NCI-H128 (cell line): ENCODE results near the gene SOX11.
"Not testable (repeated sequence)": the region's sequence is repeated elsewhere in the genome, so short reads cannot be mapped to it uniquely, and the experiment has no call there.

Experiments used
- DNase-seq: peaks from one replicate; lab custom pipeline; 2025; ENCODE audit not compliant: unreplicated experiment; lab: John Stamatoyannopoulos, UW

The SOX11 gene

DNA sequence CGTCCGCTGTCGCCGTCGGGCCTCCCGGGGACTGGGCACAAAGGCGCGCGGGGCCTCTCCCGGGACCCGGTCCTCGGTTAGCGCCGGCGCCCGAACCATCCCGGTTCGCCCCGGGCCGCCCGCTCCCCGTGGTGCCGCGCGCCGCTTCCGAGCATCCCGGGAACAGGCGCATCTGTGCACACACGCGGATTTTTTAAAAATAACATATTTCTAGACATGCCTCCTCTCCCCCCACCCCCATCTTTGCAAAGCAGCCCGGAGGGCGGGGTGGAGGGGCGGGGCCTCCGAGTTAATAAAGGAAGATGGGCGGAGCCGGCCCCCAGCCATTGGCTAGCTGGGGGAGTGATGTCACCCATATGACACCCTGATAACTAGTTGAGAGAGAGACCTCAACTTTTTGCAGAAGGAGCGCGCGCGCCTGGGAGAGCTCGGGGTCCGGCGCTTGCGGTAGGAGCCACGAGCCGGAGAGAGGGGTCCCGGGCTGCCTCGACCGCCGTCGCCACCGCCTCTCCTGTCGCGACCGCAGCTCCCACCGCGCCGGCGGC lies at the start of gene SOX11:
TSS of gene SOX11 (plus strand) at position 400 of the 545 bp plus-strand sequence. CDS start 338 bp downstream, outside the sequence.
- DNase-seq, result peak; percentile 92

DNA sequence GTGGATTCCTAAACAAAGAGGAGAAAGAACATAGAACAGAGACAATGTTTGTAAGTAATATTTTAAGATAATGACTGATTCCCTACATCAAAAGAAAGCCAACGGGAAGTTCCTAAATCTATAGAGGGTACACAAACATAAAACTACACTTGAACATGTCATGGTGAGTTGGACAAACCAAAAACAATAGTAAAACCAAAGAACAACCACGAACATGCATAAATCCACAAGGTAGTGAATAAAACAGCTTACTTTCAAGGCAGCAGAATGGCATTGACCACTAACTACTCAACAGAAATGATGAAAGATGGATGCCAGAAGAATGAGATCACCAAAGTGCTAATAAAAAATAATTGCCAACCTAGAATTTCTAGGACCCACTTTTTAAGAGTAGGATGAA lies 39.5 kb upstream of the SOX11 start:
- not testable (repeated sequence) for DNase-seq

DNA sequence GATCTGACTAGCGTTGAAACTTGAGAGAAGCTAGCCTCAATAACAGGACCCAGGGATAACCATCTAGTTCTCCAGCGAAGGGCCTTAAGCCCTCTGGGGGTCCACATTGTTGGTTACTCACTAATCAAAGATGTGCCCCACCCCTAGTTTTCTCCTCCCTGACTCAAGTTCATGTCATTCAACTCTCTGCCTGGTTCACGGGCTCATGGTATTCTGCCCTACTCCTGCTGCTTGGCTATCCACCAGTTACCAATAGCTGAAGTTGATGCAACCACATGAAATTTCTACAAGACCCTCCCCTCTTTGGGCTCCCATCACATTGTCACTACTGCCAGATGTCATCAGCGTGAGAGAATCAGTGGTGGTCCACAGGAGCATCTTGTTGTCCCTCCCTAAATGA lies 38.4 kb upstream of the SOX11 start:
- not testable (repeated sequence) for DNase-seq

DNA sequence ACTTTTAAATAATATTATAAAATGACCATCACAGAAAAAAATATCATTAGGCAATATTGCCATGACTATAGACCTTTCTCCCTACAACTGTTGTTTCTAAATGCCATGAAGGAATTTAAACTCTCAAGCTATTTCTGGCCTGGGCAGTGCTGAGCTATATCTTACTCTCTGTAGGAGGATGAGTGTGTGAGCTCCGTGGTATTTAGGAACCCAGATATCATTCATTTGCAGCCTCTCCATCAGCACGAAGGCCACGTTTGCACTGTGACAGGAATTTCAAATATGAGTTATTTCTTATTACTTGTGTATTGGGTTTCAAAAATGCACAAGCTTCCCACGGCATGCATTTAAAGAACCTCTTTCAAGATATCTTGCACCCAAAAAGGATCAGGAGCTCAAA lies 35.0 kb upstream of the SOX11 start:
- no peak for DNase-seq

DNA sequence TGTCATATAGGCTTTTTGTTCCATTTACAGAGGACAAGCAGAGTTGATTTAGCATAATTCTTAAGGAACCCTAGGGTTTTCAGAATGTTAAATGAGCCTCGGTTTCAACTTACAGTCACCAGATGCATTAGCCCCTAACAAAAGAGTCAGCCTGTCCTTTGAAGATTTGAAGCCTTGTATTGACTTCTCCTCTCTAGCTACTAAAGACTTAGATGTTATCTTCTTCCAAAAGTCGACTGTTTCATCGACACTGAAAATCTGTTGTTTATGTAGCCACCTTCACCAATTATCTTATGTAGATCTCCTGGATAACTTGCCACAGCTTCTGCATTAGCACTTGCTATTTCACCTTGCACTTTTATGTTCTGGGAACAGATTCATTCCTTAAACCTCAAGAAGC lies 31.6 kb upstream of the SOX11 start:
- no peak for DNase-seq

DNA sequence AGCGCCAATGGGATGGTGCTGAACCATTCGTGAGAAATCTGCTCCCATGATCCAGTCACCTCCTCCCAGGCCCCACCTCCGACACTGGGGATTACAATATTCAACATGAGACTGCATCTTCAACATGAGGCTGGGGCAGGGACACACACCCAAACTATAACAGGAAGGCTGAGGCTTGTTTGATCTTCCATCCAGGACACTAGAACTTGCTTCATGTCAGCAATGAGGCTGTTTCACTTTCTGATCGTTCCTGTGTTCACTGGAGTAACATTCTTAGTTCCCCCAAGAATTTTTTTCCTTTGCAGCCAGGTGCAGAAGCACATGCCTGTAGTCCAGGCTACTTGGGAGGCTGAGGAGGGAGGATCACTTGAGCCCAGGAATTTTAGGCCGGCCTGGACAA lies 30.8 kb upstream of the SOX11 start:
- no peak for DNase-seq

DNA sequence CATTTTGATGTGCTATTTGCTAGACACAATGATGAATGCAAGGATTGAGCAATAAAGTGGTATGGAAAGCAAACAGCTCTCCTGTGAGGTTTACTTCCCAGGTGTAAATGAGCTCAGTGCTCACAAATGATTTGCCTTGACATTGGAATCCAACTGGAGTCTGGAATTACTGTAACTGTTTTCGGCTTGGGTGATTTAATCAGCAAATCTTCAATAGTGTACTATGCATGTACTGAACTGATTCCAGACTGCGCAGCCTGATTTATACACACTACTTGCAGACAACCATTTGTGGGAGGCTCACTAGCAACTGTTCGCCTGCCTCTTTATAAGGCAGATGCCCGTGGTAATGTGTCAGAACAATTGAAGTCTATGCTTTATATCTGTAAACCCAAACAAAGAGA lies 27.9 kb upstream of the SOX11 start:
- no peak for DNase-seq

DNA sequence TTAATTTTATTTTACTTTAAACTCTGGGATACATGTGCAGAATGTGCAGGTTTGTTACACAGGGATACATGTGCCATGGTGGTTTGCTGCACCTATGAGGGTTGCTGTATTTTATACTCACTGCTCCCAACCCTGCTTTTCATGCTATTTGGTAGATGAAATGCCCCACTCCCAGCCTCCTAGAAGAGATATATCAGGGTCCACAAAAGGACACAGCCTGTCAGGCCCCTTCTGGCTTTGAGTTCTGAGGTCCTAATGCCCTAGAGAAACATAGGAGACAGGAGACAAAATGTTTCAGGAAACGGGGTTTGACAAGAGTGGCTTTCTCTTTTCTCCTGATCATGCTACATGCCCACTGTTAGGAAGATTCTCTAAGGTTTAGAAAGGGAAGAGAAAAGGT lies 27.1 kb upstream of the SOX11 start:
- DNase-seq, result no peak

DNA sequence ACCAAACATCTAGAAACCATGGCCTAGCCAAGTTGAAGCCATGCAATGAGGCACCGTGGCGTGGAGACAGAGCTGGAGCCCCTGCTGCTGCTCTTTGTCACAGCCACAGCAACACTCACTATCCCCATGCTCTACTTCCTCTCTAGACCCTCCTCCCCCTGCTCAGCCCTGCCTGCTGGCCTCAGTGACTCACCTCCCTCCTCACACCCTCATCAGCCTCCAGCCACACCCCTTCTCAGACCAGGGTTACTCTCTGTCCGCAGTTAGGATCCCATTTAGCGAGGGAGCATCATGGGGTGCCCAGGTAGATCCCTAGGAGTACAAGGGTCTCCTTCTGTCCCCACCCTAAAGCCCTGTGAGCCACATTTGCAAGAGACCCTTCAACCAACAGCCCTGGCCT lies 25.4 kb upstream of the SOX11 start:
- no peak for DNase-seq

DNA sequence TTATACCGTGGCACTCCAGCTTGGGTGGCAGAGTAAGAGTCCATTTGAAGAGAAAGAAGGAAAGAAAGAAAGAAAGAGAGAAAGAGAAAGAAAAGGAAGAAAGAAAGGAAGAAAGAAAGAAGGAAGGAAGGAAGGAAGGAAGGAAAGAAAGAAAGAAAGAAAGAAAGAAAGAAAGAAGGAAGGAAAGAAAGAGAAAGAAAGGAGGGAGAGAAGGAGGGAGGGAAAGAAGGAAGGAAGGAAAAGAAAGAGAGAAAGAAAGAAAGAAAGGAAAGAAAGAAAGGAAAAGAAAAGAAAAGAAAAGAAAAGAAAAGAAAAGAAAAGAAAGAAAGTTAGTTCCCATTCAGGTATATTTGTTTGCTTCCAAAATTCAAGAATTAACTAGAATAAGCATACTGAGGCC lies 24.5 kb upstream of the SOX11 start:
- not testable (repeated sequence) for DNase-seq

DNA sequence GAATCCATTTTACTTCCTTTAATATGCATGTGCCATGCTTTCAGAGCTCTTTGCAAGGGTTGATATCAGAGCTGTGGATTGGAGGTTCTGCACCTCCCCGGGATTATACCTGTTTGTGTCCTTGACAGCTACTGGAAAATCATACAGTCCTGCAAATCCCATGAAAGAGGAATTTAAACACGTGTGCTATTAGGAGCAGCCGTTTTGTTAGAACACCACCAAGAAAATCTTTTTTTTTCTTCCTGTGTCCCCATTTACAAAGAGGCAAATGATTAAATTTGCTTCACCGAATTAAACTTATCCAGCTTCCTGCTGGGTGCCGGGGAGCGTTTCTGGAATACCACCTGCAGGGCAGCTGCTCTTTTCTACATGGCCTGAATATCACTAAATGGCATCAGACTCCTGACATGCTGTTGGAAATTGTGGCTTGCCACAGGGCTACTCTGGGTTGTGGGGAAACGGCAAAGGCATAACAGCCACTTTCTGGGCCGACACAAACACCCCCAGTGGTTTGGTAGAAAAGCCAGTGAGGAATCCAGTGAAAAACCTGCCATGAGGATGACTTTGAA lies 23.4 kb upstream of the SOX11 start:
- DNase-seq, result no peak

DNA sequence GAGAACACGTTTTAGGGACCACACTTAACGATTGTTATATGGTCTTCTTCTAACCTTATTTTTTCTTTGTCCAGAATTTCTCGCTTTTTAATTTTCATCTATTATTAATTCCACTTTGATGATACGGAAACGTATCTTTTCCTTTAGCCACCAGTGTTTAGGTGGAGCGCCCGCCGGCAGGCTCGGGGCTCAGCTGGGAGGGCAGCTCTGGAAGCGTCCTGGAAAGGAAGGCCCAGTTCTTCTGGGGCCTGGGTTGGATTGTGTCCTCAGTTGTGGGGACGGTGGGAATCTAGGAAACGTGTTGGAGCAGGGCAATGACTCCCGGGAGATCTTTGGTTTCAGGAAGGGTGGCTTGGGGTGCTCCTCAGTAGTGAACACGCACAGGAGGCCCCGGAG lies 19.4 kb upstream of the SOX11 start:
- DNase-seq, result no peak

DNA sequence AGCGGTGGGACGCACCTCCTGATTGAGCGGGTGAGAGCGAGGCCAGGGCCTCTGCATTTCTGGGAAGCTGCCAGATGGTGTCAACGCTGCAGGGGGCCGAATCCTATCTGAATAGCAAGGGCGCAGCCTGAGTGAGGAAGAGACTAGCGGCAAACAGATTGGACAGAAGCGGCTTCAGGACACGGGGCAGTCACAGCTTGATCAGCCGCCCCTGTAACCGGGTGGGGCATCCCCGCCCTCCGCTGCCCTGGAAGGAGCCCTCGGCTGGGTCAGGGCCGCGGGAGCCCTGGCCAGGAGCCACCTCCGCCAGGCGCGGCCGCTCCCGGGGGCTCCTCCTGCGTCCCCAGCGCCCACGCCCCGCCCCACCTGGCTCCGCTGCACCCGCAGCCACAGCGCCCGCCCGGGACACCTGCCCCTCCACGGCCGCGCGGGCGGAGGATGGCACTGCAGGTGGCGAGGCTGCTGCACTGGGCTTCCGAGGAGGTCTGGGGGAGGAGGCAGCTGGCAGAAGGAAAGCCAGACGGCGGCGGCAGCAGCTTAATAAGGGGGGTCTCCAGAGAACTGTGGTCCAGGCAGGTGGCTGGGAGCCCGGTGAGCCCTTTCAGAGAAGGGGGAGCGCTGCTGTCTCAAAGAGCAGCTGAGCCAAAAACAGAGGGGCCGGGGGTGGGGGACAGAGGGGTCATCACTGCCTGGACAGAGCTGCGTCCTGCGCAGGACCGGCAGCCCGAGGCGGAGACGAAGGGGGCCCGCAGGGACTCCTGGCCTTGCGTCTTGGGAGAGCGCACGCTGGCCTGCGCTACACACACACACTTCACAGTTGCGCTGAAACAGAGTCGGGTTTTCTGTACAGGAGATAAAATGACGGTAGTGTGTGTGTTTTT lies 18.8 kb upstream of the SOX11 start:
- no peak for DNase-seq

DNA sequence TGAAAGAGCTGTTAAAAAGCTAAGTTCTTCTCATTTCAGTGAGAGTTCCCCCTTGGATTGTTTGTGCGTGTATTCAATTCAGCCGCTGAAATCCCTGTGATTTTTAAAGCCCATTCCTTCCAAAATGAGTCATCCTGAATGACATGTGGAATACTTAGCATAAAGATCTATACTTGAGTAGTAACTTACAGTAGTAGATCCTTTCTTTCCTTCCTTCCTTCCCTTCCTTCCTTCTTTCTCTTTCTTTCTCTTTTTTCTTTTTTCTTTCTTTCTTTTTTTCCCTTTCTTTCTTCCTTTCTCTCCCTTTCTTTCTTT lies 18.2 kb upstream of the SOX11 start:
- DNase-seq, result no peak

DNA sequence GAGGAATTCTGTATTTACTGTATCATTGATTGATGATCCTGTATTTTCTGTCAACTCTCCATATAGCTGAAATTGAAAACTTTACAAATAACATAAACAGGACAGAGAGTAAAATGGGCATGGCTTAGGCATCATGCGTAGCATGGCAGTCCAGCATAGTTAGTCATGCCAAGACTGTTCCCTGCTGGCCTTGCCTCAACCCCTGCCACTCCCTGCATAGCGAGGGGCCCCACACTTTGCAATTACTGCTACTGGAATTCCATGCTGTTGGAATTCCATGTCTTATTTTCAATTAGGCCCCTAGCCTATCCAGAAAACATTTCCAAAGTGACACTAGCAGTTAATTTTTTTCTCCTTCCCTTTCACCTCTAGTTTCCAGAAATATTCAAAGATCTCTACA lies 15.1 kb upstream of the SOX11 start:
- DNase-seq, result no peak

DNA sequence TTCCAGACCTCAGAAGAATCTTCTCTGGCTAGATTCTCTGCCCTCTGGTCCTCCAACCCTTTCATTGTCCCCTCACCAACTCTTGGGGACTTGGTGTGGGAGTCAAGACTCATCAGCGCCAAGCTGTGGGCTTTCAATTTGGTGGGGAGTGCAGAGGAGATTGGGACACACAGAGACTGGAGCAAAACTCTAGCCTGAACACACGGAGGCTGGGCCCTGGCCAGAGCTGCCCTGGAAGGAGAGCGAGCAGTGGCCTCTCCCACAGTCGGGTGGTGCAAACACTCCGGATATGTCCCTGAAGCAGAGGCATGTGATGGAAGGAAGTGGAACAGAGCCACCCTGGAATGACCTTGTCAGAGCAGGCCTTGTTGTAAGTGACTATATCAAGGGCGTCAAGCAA lies 8.7 kb upstream of the SOX11 start:
- DNase-seq, result no peak

DNA sequence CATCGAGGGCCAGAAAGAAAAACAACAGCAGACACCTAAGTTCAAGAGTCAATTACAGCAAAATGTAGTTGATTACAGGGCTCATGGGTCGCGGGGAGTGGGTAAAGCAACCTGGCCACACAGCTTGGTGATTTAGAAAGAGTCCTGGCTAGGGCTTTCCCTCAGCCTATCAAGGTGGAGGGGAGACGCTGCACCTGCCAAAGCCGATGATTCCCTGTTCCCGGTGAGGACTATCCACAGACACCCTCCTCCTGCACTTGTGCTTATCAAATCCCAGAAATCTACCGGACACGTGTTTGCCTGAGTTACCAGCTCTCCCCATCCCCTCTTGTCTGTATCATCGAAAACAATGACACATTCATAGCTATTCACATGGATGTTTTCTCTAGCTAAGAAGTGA lies 7.0 kb upstream of the SOX11 start:
- DNase-seq, result no peak

DNA sequence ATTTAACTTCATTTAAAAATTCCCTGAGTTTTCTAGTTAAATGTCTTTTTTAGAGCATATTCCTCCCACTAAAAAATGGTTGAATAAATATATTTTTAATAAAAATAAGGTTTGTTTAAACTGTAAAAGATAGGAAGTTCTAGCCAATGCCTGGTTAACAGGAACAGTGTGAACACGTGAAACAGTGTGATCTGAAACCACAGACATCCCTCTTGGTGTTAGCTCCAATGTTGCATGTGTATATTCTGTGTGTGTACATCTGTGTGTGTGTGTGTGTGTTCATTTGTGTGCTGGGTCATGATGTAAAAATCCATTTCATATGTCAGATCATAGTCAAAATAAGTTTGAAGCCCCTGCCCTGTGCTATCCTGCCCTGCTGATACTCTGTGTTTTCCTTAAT lies 6.1 kb upstream of the SOX11 start:
- no peak for DNase-seq

DNA sequence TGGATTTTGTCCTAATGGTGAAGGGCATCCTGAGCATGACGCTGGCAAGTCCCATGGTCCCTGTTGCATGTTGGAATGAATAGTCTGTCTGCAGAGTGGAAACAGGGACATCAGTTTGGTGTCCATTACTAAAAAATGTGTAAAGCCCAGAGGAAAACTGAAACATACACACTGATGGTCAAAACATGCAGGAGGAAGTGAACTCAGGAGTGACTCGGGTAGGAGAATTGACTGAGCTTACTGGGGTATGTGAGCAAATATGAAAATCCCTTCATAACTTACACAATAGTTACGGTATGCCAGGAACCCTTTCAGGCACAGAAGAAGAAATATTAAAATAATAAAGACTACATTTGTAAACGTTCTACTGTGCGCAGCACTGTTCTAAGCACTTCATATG lies 5.6 kb upstream of the SOX11 start:
- no peak for DNase-seq

DNA sequence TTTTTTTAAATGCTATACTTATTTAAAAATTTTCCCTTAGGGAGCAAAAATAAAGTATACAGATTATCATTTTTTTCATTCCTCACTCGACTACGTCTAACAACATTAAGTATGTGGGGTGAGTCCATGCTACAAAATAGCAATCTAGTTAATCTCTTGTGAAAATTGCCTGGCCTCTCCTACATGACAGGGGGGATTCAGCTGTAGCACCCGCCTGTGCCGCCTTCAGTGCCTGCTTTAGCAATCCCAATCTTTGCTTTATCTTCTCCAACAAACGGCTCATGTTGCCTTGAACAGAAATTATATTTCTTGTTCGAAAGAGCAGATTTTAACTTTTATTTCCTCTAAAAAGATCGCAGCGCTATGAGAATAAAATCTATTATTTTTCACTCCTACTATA lies 2.4 kb upstream of the SOX11 start:
- no peak for DNase-seq

DNA sequence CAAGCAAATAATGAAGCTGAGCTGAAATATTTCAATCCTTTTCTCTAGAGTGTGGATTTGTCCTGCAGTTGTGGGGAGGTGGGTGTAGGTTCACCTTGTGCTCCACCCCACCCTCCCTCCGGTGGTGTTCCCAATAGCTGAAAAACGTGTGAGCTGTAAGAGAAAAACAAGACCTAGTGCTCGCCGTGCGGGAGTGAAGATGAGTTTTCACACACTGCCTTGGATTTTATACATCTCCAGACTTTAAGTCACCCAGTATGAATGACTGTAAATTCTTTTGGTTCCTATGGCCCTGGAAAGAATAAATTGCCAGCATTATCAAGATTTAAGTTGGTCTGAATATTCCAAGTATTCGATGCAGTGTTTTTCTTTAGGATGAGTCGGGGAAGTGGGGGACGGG lies 1.9 kb upstream of the SOX11 start:
- no peak for DNase-seq

DNA sequence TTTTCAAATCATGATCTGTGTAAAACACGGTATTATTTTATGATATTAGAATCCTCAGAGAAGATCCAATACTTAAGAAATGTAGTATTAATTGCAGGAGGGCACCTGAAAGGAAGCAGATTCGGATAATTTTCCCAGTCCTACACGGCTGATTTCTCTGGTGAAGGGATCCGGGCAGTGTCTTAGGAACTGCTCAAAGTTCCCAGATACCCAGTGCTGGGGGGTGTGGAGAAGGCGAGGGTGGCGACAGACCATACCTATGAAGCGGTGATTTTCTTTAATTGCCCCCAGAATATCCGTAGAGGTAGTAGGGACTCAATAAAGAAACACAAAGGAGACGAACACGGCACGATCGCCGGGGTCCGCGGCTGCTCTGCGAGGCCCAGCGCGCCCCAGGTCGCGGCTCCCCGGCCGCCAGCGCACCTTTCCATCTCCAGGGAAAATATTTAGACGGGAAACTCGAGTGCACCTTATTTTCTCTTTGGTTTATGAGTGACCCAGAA lies 1.4 kb upstream of the SOX11 start:
- no peak for DNase-seq
